HG02759 (cell line): Measurements from ENCODE around the gene KLHDC7B.
A peak's percentile ranks its signal among the peaks of the same experiment; 100 is the strongest.

ENCODE experiments used
- ATAC-seq: cut with Tn5 transposase; IDR thresholded peaks from one replicate; pipeline ENCODE4 v1.9.1; 2021; ENCODE audit warnings: mild to moderate bottlenecking, moderate library complexity; ENCODE audit not compliant: unreplicated experiment

KLHDC7B gene

GRCh38 chr22:50545522-50546325 lies at the start of gene KLHDC7B:
KLHDC7B (plus strand) TSS chr22:50545899; CDS start chr22:50546244, 345 bp downstream.
- ATAC-seq: no peak

- no peak for ATAC-seq
These were observed 48.6 kb upstream of the KLHDC7B start for GRCh38 chr22:50497093-50497492.

- no peak for ATAC-seq
These were observed 47.3 kb upstream of the KLHDC7B start for GRCh38 chr22:50498322-50498890.

GRCh38 chr22:50500452-50500851 lies 45.2 kb upstream of the KLHDC7B start:
- no peak for ATAC-seq

GRCh38 chr22:50502096-50502495 lies 43.6 kb upstream of the KLHDC7B start:
- ATAC-seq: no peak

GRCh38 chr22:50502628-50503474 lies 42.8 kb upstream of the KLHDC7B start:
- ATAC-seq: no peak

- no peak for ATAC-seq
These were observed 42.1 kb upstream of the KLHDC7B start for GRCh38 chr22:50503475-50504145.

- ATAC-seq: no peak
These were observed 41.1 kb upstream of the KLHDC7B start for GRCh38 chr22:50504369-50505211.

GRCh38 chr22:50505276-50505775 lies 40.4 kb upstream of the KLHDC7B start:
- ATAC-seq: no peak

- ATAC-seq: no peak
These were observed 39.7 kb upstream of the KLHDC7B start for GRCh38 chr22:50505776-50506610.

GRCh38 chr22:50506611-50507420 lies 38.9 kb upstream of the KLHDC7B start:
- no peak for ATAC-seq

- peak; percentile 64 for ATAC-seq
These were observed 38.2 kb upstream of the KLHDC7B start, which contains the start of gene LMF2 for GRCh38 chr22:50507421-50507990. LMF2 (minus strand) TSS chr22:50507702; CDS start chr22:50507675, 27 bp downstream.

- ATAC-seq: peak; percentile 75
These were observed 37.5 kb upstream of the KLHDC7B start, which contains the start of gene NCAPH2 for GRCh38 chr22:50507991-50508884. NCAPH2 (plus strand) TSS chr22:50508224; CDS start chr22:50508338, 114 bp downstream.

GRCh38 chr22:50508897-50509296 lies 36.8 kb upstream of the KLHDC7B start:
- ATAC-seq: no peak

- no peak for ATAC-seq
These were observed 32.5 kb upstream of the KLHDC7B start for GRCh38 chr22:50513175-50513574.

GRCh38 chr22:50516068-50516467 lies 29.6 kb upstream of the KLHDC7B start:
- no peak for ATAC-seq

GRCh38 chr22:50516891-50517290 lies 28.8 kb upstream of the KLHDC7B start:
- ATAC-seq: no peak
